Liver (tissue), 9 donors: ENCODE data around the gene ZNF318. TPM values are rescaled to one million over a fixed set of nuclear protein-coding genes. Genes with fewer than 3 reads are reported as not detected.
"Not testable (repeated sequence)": the region's sequence is repeated elsewhere in the genome, so short reads cannot be mapped to it uniquely, and the experiment has no call there.

Experiments used
- DNase-seq: peaks from one replicate; pipeline ENCODE4 v3.0.0-alpha.2; 2017; ENCODE audit warnings: low spot score
- H3K27ac ChIP-seq, 2 donors: one replicate each; pipeline ENCODE4 v1.7.0; 2013; ENCODE audit warnings: inconsistent platforms in 2 of 2, low read length in 2 of 2, control low read depth in 1 of 2, low read depth in 1 of 2, mild to moderate bottlenecking in 1 of 2
- H3K27me3 ChIP-seq, 4 donors: one replicate each; pipeline versions ENCODE4 v1.6.1 to v1.7.0; 2013; ENCODE audit warnings: low read length in 3 of 4, inconsistent platforms in 1 of 4, mild to moderate bottlenecking in 1 of 4, moderate library complexity in 1 of 4; ENCODE audit not compliant: control insufficient read depth in 4 of 4, insufficient read depth in 4 of 4
- H3K36me3 ChIP-seq, 4 donors: one replicate each; pipeline versions ENCODE4 v1.6.1 to v1.7.0; 2013; ENCODE audit warnings: low read length in 3 of 4, mild to moderate bottlenecking in 3 of 4, low read depth in 1 of 4, moderate library complexity in 1 of 4; ENCODE audit not compliant: control insufficient read depth in 4 of 4, insufficient read depth in 3 of 4
- H3K4me1 ChIP-seq, 4 donors: one replicate each; pipeline versions ENCODE4 v1.6.1 to v1.7.0; 2013; ENCODE audit warnings: low read length in 3 of 4, mild to moderate bottlenecking in 3 of 4, moderate library complexity in 1 of 4; ENCODE audit not compliant: control insufficient read depth in 4 of 4, insufficient read depth in 4 of 4
- H3K4me3 ChIP-seq, 3 donors: one replicate each; pipeline versions ENCODE4 v1.6.1 to v1.7.0; 2013; ENCODE audit warnings: low read length in 3 of 3, control low read depth in 1 of 3, low read depth in 1 of 3, mild to moderate bottlenecking in 1 of 3
- H3K9ac ChIP-seq, 2 donors: one replicate each; pipeline ENCODE4 v1.7.0; 2013; ENCODE audit warnings: low read length in 2 of 2, mild to moderate bottlenecking in 2 of 2, moderate library complexity in 2 of 2, control low read depth in 1 of 2, low read depth in 1 of 2
- H3K9me3 ChIP-seq, 4 donors: one replicate each; pipeline versions ENCODE4 v1.6.1 to v1.7.0; 2013; ENCODE audit warnings: low read length in 3 of 4; ENCODE audit not compliant: control insufficient read depth in 4 of 4
- ATF3 ChIP-seq: IDR thresholded peaks from 2 replicates; pipeline ENCODE4 v1.6.1; 2016; ENCODE audit warnings: antibody characterized with exemption
- FOXA1 ChIP-seq: IDR thresholded peaks from 2 replicates; pipeline ENCODE4 v1.6.1; 2016; ENCODE audit warnings: antibody characterized with exemption
- FOXA2 ChIP-seq: IDR thresholded peaks from 2 replicates; pipeline ENCODE4 v1.6.1; 2016; ENCODE audit warnings: antibody characterized with exemption
- GABPA ChIP-seq, 2 donors: IDR thresholded peaks in 1 of 2; conservative IDR thresholded peaks in 1 of 2; 2 replicates each; pipeline ENCODE4 v1.6.1; 2016; ENCODE audit warnings: antibody characterized with exemption in 2 of 2, mild to moderate bottlenecking in 1 of 2, moderate library complexity in 1 of 2
- HNF4A ChIP-seq, 2 donors: conservative IDR thresholded peaks; 2 replicates each; pipeline ENCODE4 v1.6.1; 2016; ENCODE audit warnings: antibody characterized with exemption in 2 of 2, mild to moderate bottlenecking in 2 of 2
- HNF4G ChIP-seq: IDR thresholded peaks from 2 replicates; pipeline ENCODE4 v1.6.1; 2016; ENCODE audit warnings: antibody characterized with exemption
- JUND ChIP-seq, 2 donors: IDR thresholded peaks; 2 replicates each; pipeline ENCODE4 v1.6.1; 2016; ENCODE audit warnings: antibody characterized with exemption in 2 of 2
- NR2F2 ChIP-seq: IDR thresholded peaks from 2 replicates; pipeline ENCODE4 v1.6.1; 2016; ENCODE audit warnings: antibody characterized with exemption
- RAD21 ChIP-seq, 2 donors: IDR thresholded peaks; 2 replicates each; pipeline ENCODE4 v1.6.1; 2016; ENCODE audit warnings: antibody characterized with exemption in 2 of 2, mild to moderate bottlenecking in 2 of 2
- REST ChIP-seq: IDR thresholded peaks from 2 replicates; pipeline ENCODE4 v1.6.1; 2016; ENCODE audit warnings: antibody characterized with exemption, mild to moderate bottlenecking
- RXRA ChIP-seq, 2 donors: IDR thresholded peaks; 2 replicates each; pipeline ENCODE4 v1.6.1; 2017 to 2018; ENCODE audit warnings: antibody characterized with exemption in 2 of 2, mild to moderate bottlenecking in 1 of 2
- SP1 ChIP-seq: IDR thresholded peaks from 2 replicates; pipeline ENCODE4 v1.6.1; 2018; ENCODE audit warnings: antibody characterized with exemption, mild to moderate bottlenecking
- YY1 ChIP-seq: IDR thresholded peaks from 2 replicates; pipeline ENCODE4 v1.6.1; 2016; ENCODE audit warnings: antibody characterized with exemption, mild to moderate bottlenecking
- ZBTB33 ChIP-seq: IDR thresholded peaks from 2 replicates; pipeline ENCODE4 v1.6.1; 2016; ENCODE audit warnings: antibody characterized with exemption
- WGBS: extraction: QIAGEN DNeasy Blood & Tissue Kit; methylation state at CpG from one replicate; pipeline ENCODE4 v1.1.7; 2013; 5-methylcytosine and 5-hydroxymethylcytosine counted together
- polyA plus RNA-seq, 2 donors: library from polyadenylated mRNA; stranded (reverse) in 1 of 2; unstranded in 1 of 2; fragments of 200-250 nt in 1 of 2; fragments of >200 nt in 1 of 2; fragmentation: Nextera tagmentation in 1 of 2; extraction: Ambion mirVana in 1 of 2; gene quantifications; one replicate each; pipeline versions ENCODE4 v1.2.1 to v1.2.3, GENCODE V29; 2013 to 2015
- total RNA-seq, 2 donors: library from RNA; depleted of rRNA; stranded (reverse); fragments of >200 nt; gene quantifications; one replicate each; pipeline ENCODE4 v1.2.3, GENCODE V29; 2014
- TF ChIP-seq, protein P1 (sequence below): fragments of 150-350 bp; IDR thresholded peaks from 2 replicates; pipeline ENCODE4 v1.5.1; 2017; ENCODE audit warnings: improper control_type of control experiment, low read depth, low read length; ENCODE audit not compliant: missing input control
- donor health status: healthy.
- donor health status: healthy.
- donor health status: healthy.
- donor health status: healthy.
- donor health status: healthy.

Gene ZNF318
- total and polyA plus RNA-seq, 4 donors: 3.6 to 9.1 (median 4.2) TPM

GRCh38 chr6:43412541-43412940 is 43.1 kb upstream of the ZNF318 start:
- H3K4me3 ChIP-seq: no peak overlapping the region
- H3K36me3 ChIP-seq: no peaks in the 10 kb centered on the region
- H3K9ac ChIP-seq: no peak overlapping the region
- H3K9me3 ChIP-seq: no peaks in the 10 kb centered on the region
- TF ChIP-seq RXRA (IDR thresholded peaks at IDR 0.05): no peak
- TF ChIP-seq SP1: no peak
- TF ChIP-seq HNF4G: no peak
- TF ChIP-seq REST: no peak
- TF ChIP-seq YY1: no peak
- TF ChIP-seq ATF3: no peak
- no peak for TF ChIP-seq NR2F2
- no peak for TF ChIP-seq JUND (IDR thresholded peaks at IDR 0.05)
- no peak for TF ChIP-seq FOXA1
- TF ChIP-seq FOXA2: no peak
- TF ChIP-seq RAD21 (IDR thresholded peaks at IDR 0.05): no peak
- TF ChIP-seq ZBTB33: no peak
- TF ChIP-seq, protein P1, sequence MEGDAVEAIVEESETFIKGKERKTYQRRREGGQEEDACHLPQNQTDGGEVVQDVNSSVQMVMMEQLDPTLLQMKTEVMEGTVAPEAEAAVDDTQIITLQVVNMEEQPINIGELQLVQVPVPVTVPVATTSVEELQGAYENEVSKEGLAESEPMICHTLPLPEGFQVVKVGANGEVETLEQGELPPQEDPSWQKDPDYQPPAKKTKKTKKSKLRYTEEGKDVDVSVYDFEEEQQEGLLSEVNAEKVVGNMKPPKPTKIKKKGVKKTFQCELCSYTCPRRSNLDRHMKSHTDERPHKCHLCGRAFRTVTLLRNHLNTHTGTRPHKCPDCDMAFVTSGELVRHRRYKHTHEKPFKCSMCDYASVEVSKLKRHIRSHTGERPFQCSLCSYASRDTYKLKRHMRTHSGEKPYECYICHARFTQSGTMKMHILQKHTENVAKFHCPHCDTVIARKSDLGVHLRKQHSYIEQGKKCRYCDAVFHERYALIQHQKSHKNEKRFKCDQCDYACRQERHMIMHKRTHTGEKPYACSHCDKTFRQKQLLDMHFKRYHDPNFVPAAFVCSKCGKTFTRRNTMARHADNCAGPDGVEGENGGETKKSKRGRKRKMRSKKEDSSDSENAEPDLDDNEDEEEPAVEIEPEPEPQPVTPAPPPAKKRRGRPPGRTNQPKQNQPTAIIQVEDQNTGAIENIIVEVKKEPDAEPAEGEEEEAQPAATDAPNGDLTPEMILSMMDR: no peak
- no peak for TF ChIP-seq HNF4A (conservative IDR thresholded peaks at IDR 0.05)
- TF ChIP-seq GABPA (IDR thresholded peaks at IDR 0.05 in 1 of 2, conservative IDR thresholded peaks at IDR 0.05 in 1 of 2): no peak
- no peak overlapping the region for H3K27ac ChIP-seq
- 82% methylated on average over 5 of the region's 5 CpGs for WGBS
- no peak for DNase-seq
- H3K4me1 ChIP-seq: no peaks in the 10 kb centered on the region
- H3K27me3 ChIP-seq: no peaks in the 10 kb centered on the region

DNA sequence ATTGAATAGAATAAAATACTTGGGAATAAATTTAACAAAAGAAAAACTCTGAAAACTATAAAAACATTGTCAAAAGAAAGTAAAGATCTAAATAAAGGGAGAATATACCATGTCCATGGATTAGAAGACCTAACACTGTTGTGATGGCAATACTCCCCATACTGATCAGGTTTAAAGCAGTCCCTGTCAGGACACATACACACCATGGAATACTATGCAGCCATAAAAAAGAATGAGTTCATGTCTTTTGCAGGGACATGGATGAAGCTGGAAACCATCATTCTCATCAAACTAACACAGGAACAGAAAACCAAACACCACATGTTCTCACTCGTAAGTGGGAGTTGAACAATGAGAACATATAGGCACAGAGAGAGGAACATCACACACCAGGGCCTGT is 41.3 kb upstream of the ZNF318 start:
- not testable (repeated sequence) for H3K4me1 ChIP-seq, H3K9me3 ChIP-seq, H3K27ac ChIP-seq, H3K27me3 ChIP-seq, DNase-seq, H3K36me3 ChIP-seq, H3K4me3 ChIP-seq, H3K9ac ChIP-seq
- WGBS: 88% methylated on average over 1 of the region's 1 CpG
